Activated CD4-positive, alpha-beta T cell treated with anti-CD3 and anti-CD28 coated beads, Interleukin-2, Interleukin-6, amounts not matched to agents 100 ng/mL and 50 ng/mL, durations not matched to agents 16 hours and 8 hours (primary cell): Measurements from ENCODE around the gene SSR3.
"Not testable (repeated sequence)": the region's sequence is repeated elsewhere in the genome, so short reads cannot be mapped to it uniquely, and the experiment has no call there.

Source experiments
- DNase-seq: peaks from one replicate; pipeline ENCODE4 v3.0.0-alpha.2; 2020

The SSR3 gene

DNA sequence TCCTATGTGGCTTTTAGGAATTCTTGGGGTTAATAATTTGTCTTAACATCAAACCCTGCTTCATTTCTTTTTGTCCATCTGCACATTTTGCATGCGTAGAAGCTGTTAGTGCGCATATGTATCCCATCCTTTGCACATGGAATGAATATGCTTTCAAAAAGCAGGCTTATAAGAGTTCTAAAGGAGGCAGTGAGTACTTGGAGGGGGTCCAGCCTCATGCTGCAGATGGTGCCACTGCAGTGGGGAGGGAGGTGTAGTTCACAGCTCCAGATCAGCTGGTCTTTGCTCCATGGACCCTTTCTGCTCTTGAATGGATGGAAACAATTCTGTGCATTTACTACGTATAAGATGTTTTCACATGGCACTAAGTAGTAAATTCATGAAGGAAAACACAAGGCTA, 20.7 kb upstream of the SSR3 start:
- no peak for DNase-seq

DNA sequence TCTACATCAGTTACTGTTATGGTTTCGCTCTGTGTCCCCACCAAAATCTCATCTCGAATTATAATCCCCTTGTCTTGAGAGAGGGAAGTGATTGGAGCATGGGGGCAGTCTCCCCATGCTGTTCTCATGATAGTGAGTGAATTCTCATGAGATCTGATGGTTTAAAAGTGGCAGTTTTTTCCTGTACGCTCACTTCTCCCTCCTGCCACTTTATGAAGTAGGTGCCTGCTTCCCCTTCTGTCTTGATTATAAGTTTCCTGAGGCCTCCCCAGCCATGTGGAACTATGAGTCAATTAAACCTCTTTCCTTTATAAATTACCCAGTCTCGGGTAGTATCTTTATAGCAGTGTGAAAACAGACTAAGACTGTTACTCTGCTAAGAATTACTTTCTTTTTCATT, 15.0 kb upstream of the SSR3 start:
- not testable (repeated sequence) for DNase-seq

DNA sequence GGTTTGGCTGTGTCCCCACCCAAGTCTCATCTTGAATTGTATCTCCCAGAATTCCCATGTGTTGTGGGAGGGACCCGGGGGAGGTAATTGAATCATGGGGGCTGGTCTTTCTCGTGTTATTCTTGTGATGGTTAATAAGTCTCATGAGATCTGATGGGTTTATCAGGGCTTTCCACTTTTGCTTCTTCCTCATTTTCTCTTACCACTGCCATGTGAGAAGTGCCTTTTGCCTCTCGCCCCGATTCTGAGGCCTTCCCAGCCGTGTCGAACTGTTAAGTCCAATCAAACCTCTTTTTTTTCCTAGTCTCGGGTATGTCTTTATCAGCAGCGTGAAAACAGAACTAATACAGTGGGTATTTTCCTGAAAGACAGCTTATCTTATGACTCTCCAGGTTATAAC, 14.1 kb upstream of the SSR3 start:
- not testable (repeated sequence) for DNase-seq

DNA sequence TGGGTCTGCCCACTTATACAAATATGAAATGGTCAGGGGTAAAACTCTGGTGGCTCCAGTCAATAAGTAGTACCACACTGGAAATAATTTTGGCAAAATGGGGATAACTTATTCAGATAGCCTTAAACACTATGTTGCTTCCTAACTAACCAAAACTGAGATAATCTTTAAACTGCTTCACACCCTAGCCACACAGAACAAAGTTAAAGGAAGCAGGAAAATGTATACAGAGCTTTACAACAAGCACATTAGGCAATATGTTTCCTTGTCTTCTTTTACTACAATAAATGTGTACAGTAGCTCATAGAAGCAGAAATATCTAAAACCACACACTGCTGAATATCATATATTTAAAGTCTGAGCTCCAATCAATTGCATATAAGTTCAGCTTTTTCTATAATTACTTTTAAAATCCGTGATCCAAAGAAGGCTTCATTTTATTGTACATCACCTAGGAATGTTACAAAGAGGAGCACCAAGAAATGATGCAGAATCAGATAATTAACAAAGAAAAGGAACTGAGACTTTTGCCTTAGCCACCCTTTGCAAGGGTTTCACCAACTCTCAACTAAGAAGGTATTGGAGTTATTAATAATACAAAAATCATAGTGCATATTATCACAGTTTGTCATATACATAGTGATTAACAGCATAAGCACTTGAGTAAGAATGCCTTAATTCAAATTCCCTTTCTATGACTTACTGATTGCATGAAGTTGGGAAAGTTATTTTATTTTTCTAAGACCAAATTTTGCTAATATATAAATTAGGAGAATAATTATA, 9.2 kb upstream of the SSR3 start:
- no peak for DNase-seq

DNA sequence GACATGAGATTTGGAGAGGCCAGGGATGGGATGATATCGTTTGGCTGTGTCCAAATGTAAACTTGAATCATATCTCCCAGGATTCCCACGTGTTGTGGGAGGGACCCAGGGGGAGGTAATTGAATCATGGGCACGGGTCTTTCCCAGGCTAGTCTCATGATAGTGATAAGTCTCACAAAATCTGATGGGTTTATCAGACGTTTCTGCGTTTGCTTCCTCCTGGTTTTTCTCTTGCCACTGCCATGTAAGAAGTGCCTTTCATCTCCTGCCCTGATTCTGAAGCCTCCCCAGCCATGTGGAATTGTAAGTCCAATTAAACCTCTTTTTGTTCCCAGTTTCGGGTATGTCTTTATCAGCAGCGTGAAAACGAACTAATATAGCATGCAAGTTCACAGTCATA, 7.6 kb upstream of the SSR3 start:
- not testable (repeated sequence) for DNase-seq

DNA sequence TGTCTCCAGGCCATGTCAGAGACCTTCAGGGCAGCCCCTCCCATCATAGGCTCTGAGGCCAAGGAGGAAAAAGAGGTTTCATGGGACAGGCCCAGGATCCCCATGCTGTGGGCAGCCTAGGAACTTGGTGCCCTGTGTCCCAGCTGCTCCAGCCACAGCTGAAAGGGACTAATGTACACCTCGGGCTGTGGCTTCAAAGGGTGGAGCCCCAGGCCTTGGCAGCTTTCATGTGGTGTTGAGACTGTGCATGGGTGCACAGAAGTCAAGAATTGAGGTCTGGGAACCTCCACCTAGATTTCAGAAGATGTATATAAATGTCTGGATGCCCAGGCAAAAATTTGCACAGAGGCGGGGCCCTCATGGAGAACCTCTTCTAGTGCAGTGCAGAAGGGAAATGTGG, 6.6 kb upstream of the SSR3 start:
- DNase-seq: no peak

DNA sequence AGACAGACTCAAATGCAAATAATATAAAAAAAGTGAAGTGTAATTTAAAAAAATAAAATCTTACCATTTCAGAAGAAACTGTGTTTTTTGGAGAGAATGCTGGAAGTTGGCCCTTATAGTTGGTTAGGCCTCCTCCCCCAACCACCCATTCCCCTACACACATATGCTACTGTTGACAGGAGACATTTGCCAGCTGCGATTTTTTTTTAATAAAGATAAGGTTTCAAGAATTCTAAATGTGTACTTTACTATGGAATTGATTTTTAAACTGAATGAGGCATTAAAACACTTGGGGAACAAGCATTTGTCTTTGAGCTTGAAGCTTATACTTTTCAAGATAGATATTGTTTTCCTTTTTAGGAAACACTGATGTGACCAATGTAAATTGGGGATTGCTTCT, 4.4 kb upstream of the SSR3 start:
- no peak for DNase-seq

DNA sequence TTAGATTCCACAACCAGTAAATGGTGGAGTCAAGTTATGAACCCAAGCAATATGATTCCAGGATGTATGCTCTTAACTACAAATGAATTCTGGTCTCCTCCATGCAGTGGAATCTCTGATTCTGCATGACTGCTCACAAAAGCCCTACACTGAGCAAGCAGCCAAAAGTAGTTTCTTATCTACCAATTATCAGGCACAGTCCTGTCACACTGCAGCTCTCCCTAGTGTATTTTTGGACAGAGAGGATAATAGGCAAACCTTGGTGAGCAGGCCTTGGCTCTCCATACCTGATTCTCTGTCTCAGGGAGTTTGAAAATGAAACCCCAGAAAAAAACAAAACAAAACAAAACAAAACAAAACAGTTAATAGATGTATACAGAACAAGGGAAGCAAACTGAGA, 3.5 kb upstream of the SSR3 start:
- no peak for DNase-seq

DNA sequence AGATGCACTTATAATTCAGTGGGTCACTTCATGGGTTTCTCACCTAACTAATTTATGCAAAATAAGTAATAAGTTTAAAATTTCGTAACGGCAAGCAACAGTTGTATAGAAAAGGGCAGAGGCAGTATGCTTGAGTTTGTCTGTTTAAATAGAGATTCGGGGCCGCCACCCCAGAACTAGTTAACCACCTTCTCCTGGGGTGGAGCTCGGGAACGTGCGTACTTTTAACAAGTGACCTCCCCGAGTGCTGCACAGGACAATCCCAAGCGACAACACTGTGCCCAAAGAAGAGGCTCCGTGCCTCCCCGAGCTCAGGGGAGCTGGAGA, 439 bp downstream of the SSR3 start:
- DNase-seq: no peak

DNA sequence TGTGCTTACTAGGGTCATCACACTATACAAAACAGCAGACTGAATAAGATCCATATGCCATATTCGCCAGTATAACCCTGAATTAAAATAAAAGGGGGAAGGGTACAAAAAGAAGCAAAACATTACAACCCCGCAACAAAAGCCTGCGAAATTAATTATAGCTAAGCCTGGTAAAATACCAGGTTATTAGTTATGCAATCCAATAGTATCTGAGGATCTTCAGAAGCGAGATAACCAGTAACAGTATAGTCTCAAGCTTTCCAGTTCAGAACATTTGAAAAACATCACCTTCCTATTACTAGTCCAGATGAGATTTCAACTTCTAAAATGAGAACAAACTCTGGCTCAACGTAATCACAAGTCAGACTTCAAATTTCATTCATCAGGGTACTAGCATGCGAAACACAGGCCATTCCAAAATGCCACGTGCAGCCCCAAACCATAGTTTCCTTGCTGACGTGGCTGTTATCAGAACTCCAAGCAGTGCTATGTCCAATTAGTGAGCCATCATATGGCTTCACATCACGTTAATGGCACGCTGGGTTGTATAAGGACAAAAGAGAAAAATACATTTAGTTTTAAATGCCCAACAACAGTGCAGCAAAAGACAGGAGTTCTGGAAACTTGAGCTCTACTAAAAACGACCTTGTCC, 1.1 kb downstream of the SSR3 start:
- peak; percentile 42 for DNase-seq

DNA sequence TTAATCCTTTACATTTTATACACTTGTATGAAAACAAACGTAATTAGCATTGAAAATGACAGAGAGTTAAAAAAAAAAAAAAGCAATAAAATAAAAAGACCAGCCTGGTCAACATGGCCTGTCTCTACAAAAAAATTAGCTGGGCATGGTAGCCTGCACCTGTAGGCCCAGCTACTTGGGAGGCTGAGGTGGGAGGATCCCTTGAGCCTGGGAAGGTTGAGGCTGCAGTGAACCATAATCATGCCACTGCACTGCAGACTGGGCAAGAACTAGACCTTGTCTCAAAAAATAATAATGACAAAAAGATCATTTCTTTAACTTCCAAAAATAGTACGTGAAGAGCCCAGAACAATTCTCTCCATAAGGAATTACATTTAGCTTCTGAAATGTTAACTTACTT, 1.9 kb downstream of the SSR3 start:
- DNase-seq: no peak

DNA sequence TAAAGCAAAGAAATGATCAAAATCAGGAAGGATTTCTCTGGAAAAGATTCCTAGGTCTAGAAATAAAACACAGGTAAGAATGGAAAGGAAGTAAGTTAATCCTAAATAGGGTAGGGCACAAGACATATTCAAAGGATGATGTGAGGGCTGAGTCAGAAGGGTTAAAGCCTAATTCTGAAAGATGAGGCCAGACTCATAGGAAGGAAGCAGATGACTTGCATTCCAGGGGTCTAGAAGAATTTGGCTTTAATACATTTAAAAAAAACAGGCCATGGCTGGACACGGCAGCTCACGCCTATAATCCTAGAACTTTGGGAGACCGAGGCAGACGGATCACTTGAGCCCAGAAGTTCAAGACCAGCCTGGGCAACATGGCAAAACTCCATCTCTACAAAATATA, 3.2 kb downstream of the SSR3 start:
- DNase-seq: peak; percentile 26

DNA sequence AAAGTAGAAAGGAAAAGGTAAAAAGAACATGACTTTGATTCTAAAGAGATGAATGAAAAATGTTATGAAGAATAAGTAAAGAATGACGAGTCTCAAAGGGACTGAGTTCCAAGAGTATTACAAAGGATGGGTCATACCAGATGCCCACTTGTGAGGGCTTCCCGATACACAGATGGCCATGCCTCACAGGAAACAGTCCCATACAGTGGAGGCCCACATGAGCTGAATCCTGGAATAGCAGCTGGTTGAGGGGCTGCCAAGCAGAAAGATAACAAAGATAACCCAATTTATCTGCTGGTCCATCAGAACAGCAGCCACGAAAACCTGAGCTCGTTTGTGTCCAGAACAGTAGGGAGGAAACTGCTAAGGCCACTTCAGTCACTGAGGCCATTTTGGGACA, 3.7 kb downstream of the SSR3 start:
- DNase-seq: no peak

DNA sequence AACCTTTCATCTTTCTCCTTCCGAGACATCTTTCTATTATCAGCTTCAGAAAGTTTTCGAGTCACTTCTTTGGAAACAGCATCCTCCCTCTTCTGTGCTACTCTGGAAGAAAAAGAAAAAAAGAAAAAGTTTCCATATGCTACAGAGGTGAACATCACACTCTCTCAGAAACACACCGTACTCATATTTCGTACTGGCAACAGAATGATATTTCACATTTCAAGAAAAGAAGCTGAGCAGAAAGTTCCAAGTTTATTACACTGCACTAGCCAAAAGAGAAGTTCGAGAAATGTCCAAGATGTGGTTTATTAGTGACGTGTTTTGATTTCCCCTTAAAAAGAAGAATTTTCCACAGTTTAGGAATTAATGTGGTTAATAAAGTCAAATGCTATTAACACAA, 6.0 kb downstream of the SSR3 start:
- no peak for DNase-seq

DNA sequence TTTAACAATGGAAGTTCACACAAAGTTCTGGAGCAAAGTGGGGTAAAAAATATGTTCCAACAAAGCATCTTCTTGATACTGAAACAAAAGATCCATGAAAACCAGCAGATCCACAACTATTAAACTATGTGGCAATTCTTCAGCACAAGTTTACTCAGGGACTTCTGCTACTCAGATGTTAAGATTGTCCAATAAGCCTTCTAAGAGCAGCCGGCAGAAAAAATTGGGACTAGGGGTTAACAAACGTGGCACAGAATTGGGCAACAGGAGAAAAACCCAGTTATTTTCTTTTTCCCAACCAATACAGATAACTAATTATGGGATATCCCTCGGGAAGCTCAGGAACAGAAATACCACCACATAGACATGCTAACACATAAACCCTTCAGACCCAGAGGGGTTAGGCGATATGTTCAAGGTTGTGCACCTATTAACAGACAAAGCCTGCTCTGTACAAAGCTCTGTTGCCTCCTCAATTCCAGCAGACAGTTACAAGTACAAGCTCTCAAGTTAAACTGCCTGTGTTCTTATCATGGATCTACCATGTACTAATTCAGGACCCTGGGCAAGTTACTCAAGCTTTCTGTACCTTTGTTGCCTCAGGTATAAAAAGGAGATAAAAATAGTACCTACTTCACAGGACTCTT, 6.8 kb downstream of the SSR3 start:
- DNase-seq: no peak

DNA sequence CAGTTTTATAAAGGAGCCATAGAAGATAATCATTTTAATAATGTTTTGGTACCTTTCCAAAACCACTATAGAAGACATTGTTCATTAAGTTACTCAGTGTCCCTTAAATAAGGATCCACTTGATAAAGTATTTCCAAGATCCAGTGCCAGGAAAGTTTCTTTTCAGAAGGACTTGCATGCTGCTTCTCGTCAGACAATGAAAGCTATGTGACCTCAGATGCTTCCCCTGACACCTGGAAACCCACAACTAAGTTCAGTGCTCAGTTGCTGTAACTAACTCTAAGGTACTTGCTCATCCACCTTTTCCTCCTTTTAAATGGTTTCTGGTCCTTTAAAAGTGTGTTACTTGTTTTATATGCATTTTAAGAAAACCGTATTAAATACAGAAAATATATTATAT, 7.3 kb downstream of the SSR3 start:
- no peak for DNase-seq

DNA sequence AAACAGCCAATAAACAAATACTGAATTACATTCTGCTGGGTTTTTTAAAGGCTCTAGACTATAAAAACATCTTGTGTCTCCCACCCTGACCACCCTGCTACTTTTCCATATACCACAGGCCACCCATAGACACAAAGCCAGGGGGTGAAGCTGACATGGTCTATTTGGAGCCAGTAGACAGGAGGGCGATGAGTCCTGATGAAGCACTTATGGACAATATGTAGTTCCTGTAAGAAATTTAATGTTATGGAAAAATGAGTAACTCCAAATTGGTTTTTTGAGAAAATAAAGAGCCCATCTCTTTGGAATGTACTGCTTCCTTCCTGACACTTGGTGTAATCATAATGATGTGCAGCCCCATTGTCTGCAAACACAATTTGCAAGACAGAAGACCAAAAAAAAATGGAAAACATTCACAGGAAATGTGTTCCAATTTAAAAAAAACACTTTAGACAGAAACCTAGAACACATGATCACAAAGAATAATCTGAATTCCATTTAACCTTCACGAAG, 11.8 kb downstream of the SSR3 start:
- DNase-seq: no peak

DNA sequence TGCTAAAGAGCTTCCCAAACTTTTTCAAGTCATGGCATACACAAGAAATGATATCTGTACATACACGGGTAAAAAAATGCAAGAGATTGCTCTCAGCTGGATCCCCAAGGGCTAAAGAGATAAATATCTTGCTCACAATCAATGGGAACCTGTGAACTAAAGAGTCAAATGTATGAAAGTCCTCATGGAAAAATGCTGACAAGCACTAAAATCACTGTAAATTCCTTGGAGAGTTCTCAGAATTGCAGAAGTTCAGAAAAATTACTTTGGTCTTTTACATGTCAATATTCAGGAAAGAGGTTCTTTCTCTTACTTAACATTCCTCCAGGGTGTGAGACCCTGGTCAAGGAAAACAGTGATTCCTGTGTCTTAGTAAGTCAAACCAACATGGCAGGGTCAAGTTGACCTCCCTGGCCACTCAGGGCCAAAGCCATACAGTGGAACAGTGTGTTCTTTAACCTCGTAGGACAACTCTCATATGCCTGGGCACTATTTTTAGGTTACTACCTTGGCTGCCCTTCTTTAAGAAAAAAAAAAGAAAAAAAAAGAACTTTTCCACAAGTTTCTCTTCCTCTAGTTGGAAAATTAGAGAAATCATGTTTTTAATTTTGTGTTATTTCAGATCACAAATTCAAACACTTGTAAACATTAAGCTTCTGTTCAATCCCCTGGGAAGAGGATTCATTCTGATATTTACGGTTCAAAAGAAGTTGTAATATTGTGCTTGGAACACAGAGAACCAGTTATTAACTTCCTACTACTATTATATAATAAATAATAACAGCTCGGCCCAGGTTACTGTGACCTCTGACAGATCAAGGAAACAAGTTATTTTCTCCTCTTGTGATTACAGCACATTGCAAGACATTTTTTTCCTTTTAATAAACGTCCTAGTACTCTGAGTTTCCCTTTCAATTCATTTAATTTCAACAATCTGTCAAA, 12.5 kb downstream of the SSR3 start:
- no peak for DNase-seq

DNA sequence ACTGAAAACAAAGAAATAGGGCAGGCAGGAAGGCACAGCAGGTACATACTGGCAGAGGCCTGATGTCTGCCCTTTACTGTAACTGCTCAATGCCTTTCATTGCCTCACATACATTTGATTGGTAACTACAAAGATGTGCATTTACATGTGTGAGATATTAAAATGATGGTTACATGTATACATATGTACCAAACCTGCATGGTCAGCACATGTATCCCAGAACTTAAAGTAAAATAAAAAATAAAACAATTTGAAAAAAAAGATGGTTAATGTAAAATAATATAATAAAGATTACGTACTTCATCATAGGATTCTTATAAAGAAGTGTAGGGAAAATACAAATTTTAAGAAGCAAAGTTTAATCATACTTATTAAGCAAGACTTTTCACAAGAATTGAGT, 15.1 kb downstream of the SSR3 start:
- DNase-seq: no peak

DNA sequence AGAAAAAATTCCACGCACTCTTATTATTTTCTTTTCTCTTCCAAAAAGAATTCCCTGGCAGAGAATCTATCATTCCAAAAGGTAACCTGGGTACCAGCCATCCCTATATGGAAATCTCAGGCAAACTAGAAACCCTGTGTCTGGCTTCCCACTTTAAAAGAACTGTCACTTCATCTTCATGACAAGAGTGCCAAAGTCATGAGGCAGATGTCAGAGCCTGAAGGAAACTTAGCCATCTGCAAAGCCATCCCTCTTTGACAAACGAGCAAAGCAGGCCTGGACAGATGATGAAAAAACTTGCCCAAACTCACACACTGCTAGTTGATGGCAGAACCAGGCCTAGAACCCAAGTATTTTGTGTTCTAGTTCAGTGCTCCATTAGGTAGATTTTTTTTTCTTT, 15.9 kb downstream of the SSR3 start:
- no peak for DNase-seq

DNA sequence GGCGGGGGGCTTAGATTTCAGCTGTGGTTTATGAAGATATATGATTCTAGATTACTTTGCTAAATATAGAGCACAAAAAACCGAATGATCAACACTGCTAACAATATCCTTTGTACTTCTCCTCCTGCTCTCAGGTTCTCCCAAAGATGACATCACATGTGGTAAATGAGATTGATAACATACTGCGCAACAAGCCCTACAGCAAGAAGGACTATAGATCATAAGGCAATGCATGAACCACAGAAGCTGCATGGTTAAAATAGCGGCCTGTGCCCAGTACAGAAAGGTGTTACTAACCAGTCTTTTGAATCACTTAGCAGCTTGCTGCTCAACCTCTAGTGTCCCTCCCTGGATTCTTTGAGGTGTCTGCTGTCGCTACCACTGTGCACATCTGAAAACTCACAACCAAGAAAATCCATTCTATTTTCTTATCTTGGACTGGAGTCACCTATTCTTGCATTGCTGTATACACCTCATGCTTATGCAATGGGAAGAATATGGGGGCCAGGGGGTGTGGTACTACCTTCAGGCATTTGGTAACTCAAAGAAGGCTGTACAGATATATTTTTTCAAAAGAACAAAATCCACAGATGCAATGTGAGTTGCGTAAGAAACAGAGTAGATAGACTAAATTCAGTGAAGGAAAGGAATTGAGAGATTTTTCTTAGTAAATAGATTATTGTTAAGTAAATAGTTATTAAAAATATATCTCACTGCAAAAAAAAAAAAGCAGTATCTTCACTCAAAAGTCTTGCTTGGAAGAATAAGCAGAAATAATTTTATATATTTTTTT, 18.2 kb downstream of the SSR3 start:
- no peak for DNase-seq

DNA sequence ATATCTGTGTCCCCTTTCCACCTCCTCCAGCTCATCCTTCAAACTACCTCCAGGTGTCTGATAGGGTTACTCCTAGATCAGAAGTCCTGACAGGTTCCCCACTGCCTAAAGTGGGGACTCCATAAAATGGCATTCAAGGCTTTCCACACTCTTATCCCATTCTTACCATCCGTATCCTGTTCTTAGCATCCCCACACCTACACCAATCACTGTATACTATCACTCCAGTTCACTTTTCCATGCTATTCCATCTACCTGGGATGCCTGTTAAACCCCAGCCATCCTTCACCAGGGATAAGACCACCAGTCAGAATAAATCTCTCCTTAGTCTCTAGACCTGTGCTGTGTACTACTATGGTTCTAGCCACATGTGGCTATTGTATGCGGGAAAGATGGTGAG, 19.1 kb downstream of the SSR3 start:
- no peak for DNase-seq
